ENCODE measurements around the gene ZBTB46. TPM values are rescaled to one million over a fixed set of nuclear protein-coding genes. Genes with fewer than 3 reads are reported as not detected.

ZBTB46 gene
- total RNA-seq, 1 donor from 2014 or later: 7.4 TPM

- TF ChIP-seq POLR2AphosphoS5 (IDR thresholded peaks at IDR 0.05; ENCODE audit: insufficient read depth in 1 of 2, low read depth in 1 of 2) (no peak), CTCF (IDR thresholded peaks at IDR 0.05) (no peak)
- no peak for DNase-seq (ENCODE audit: extremely low spot score in 2 of 2)
- H3K27ac ChIP-seq: no peak overlapping the region
- H3K27me3 ChIP-seq: no peaks in the 10 kb centered on the region
- H3K9me3 ChIP-seq: no peaks in the 10 kb centered on the region
- H3K4me3 ChIP-seq: no peak overlapping the region
- H3K36me3 ChIP-seq: no peaks in the 10 kb centered on the region
- peaks cover 42% of the 10 kb centered on the region for H3K4me1 ChIP-seq
- intact Hi-C loops (cut with DNase I): no loop called here
These were observed 136.3 kb downstream of the ZBTB46 start for GRCh38 chr20:63694584-63695423.

GRCh38 chr20:63693733-63694583, 137.1 kb downstream of the ZBTB46 start:
- Histone ChIP-seq H3K4me3 (no peak overlapping the region), H3K27ac (no peak overlapping the region), H3K9me3 (no peaks in the 10 kb centered on the region), H3K36me3 (no peaks in the 10 kb centered on the region), H3K4me1 (peaks cover 33% of the 10 kb centered on the region), H3K27me3 (no peaks in the 10 kb centered on the region)
- TF ChIP-seq POLR2A (IDR thresholded peaks at IDR 0.05) (no peak), CTCF (IDR thresholded peaks at IDR 0.05) (no peak), POLR2AphosphoS5 (IDR thresholded peaks at IDR 0.05; ENCODE audit: insufficient read depth in 1 of 2, low read depth in 1 of 2) (no peak)
- intact Hi-C loops (cut with DNase I): no loop called here
- DNase-seq (ENCODE audit: extremely low spot score in 2 of 2): no peak

Small RNAs within 50 kb of the gene (small RNA-seq; reads per million reads assigned to genes)
- gene LIME1: not detected
- gene TNFRSF6B: not detected

Other genes with a start within 250 kb of the ZBTB46 start
- gene GMEB2, start 204.2 kb downstream of the ZBTB46 start, total RNA-seq: 11.3 TPM
- gene STMN3, start 177.8 kb downstream of the ZBTB46 start, total RNA-seq: 14.7 TPM
- gene RTEL1, start 173.0 kb downstream of the ZBTB46 start, total RNA-seq: 17.7 TPM
- gene TNFRSF6B, start 134.6 kb downstream of the ZBTB46 start, total RNA-seq: 16.7 TPM
- gene ARFRP1, start 123.3 kb downstream of the ZBTB46 start, total RNA-seq: 30.9 TPM
- 30.4 TPM for gene ZGPAT, start 123.2 kb downstream of the ZBTB46 start, total RNA-seq
- gene LIME1, start 94.6 kb downstream of the ZBTB46 start, total RNA-seq: 32.4 TPM
- gene SLC2A4RG, start 91.5 kb downstream of the ZBTB46 start, total RNA-seq: 33.1 TPM
- not detected for gene ABHD16B, start 30.2 kb upstream of the ZBTB46 start, total RNA-seq
- 90.1 TPM for gene TPD52L2, start 34.0 kb upstream of the ZBTB46 start, total RNA-seq
- 25.8 TPM for gene DNAJC5, start 63.9 kb upstream of the ZBTB46 start, total RNA-seq
- 50.1 TPM for gene UCKL1, start 125.2 kb upstream of the ZBTB46 start, total RNA-seq
- 10.3 TPM for gene ZNF512B, start 138.7 kb upstream of the ZBTB46 start, total RNA-seq
- gene SAMD10, start 148.4 kb upstream of the ZBTB46 start, total RNA-seq: 11.8 TPM
- gene PRPF6, start 149.9 kb upstream of the ZBTB46 start, total RNA-seq: 50.6 TPM
- gene C20orf204, start 204.9 kb upstream of the ZBTB46 start, total RNA-seq: 0.98 TPM
- 57.2 TPM for gene SOX18, start 218.4 kb upstream of the ZBTB46 start, total RNA-seq
- gene TCEA2, start 231.9 kb upstream of the ZBTB46 start, total RNA-seq: 33.1 TPM
- 20.6 TPM for gene RGS19, start 248.3 kb upstream of the ZBTB46 start, total RNA-seq
- gene OPRL1, start 248.8 kb upstream of the ZBTB46 start, total RNA-seq: 1.5 TPM

Measured in vagina (tissue), 2 donors.